H1 (cell line): Measurements from ENCODE around the gene TMEM225B. TPM values are rescaled to one million over a fixed set of nuclear protein-coding genes. Genes with fewer than 3 reads are reported as not detected.

Experiments
- ATF2 ChIP-seq: IDR thresholded peaks from 2 replicates; pipeline ENCODE4 v1.6.1; 2012; ENCODE audit warnings: low read length, inconsistent platforms
- BACH1 ChIP-seq: IDR thresholded peaks from 2 replicates; pipeline ENCODE4 v1.6.1; 2012; ENCODE audit warnings: low read length, improper control_type of control experiment
- BCL11A ChIP-seq, 2 experiments: IDR thresholded peaks; one replicate each; pipeline ENCODE4 v1.6.1; 2011; ENCODE audit warnings: low read depth in 2 of 2, low read length in 2 of 2, mild to moderate bottlenecking in 2 of 2
- BRCA1 ChIP-seq: IDR thresholded peaks from 2 replicates; pipeline ENCODE4 v1.6.1; 2012; ENCODE audit warnings: low read depth, low read length, improper control_type of control experiment
- CBX5 ChIP-seq: fragments of 300-800, 300-1000 bp; sonication (generic); IDR thresholded peaks from 2 replicates; pipeline ENCODE4 v1.7.1; 2016; ENCODE audit warnings: antibody characterized with exemption, low read length, low read depth
- GABPA ChIP-seq: IDR thresholded peaks from 2 replicates; pipeline ENCODE4 v1.6.1; 2011; ENCODE audit warnings: mild to moderate bottlenecking, low read length, moderate library complexity, borderline replicate concordance; ENCODE audit not compliant: insufficient read depth
- KDM4A ChIP-seq: IDR thresholded peaks from one replicate; pipeline ENCODE4 v1.7.1; 2012; ENCODE audit warnings: low read depth, mild to moderate bottlenecking, moderate library complexity, low read length, inconsistent platforms; ENCODE audit not compliant: severe bottlenecking
- KDM5A ChIP-seq: fragments of 200-600 bp; IDR thresholded peaks from 2 replicates; pipeline ENCODE4 v1.7.1; 2012; ENCODE audit warnings: mild to moderate bottlenecking, low read length, inconsistent platforms, mixed read lengths
- PHF8 ChIP-seq: fragments of 200-600 bp; sonication (generic); conservative IDR thresholded peaks from 2 replicates; pipeline ENCODE4 v1.7.1; 2012; ENCODE audit warnings: low read depth, mild to moderate bottlenecking, inconsistent platforms, low read length, moderate library complexity
- POLR2A ChIP-seq, 2 experiments: IDR thresholded peaks; 1 replicate in 1 of 2; 2 replicates in 1 of 2; pipeline ENCODE4 v1.6.1; 2011; ENCODE audit warnings: low read depth in 2 of 2, low read length in 2 of 2, mild to moderate bottlenecking in 2 of 2; ENCODE audit errors: control extremely low read depth in 1 of 2
- POLR2AphosphoS5 ChIP-seq: IDR thresholded peaks from 2 replicates; pipeline ENCODE4 v1.6.1; 2011; ENCODE audit warnings: low read depth, low read length
- RBBP5 ChIP-seq: IDR thresholded peaks from 2 replicates; pipeline ENCODE4 v1.7.1; 2012; ENCODE audit warnings: low read depth, mild to moderate bottlenecking, inconsistent platforms, low read length, moderate library complexity, borderline replicate concordance
- SIRT6 ChIP-seq: IDR thresholded peaks from one replicate; pipeline ENCODE4 v1.7.1; 2012; ENCODE audit warnings: low read length, inconsistent platforms
- SIX5 ChIP-seq: IDR thresholded peaks from 2 replicates; pipeline ENCODE4 v1.6.1; 2011; ENCODE audit warnings: mild to moderate bottlenecking, low read depth, low read length
- SP2 ChIP-seq: IDR thresholded peaks from 2 replicates; pipeline ENCODE4 v1.6.1; 2012; ENCODE audit warnings: mild to moderate bottlenecking, low read length, inconsistent platforms
- TAF1 ChIP-seq: IDR thresholded peaks from 2 replicates; pipeline ENCODE4 v1.6.1; 2011; ENCODE audit warnings: mild to moderate bottlenecking, low read depth, low read length
- TBP ChIP-seq: IDR thresholded peaks from 2 replicates; pipeline ENCODE4 v1.6.1; 2011; ENCODE audit warnings: low read depth, low read length, improper control_type of control experiment
- USF2 ChIP-seq: IDR thresholded peaks from 2 replicates; pipeline ENCODE4 v1.6.1; 2011; ENCODE audit warnings: low read length, improper control_type of control experiment
- ZNF274 ChIP-seq: IDR thresholded peaks from 2 replicates; pipeline ENCODE4 v1.7.0; 2012; ENCODE audit warnings: low read length, borderline replicate concordance; ENCODE audit errors: extremely low read depth
- polyA plus RNA-seq, 7 experiments: library from polyadenylated mRNA; depleted of rRNA in 3 of 7; stranded (reverse) in 5 of 7; unstranded in 2 of 7; fragments of >200 nt in 5 of 7; fragments of 200-250 nt in 2 of 7; gene quantifications; 1 replicate in 5 of 7; 2 replicates in 1 of 7; 4 replicates in 1 of 7; pipeline versions ENCODE4 v1.2.1 to v1.2.3, GENCODE V29; 2011 to 2013; ENCODE audit warnings: missing spikeins in 2 of 7, mixed read lengths in 2 of 7
- total RNA-seq: library from RNA; stranded (reverse); fragmentation: NEBNext Ultra II Directional; extraction: Animal tissue kit (Norgen Biotek cat#: 25700); gene quantifications from 2 replicates; pipeline ENCODE4 v1.2.1, GENCODE V29; 2021
- TF ChIP-seq, protein P1 (sequence below), 3 experiments: IDR thresholded peaks; 1 replicate in 2 of 3; 2 replicates in 1 of 3; pipeline versions ENCODE4 v1.5.1 to v1.6.1; 2011; ENCODE audit warnings: low read length in 3 of 3, mild to moderate bottlenecking in 3 of 3, inconsistent platforms in 2 of 3, low read depth in 1 of 3, moderate library complexity in 1 of 3; ENCODE audit not compliant: insufficient read depth in 1 of 3; ENCODE audit errors: control extremely low read depth in 1 of 3

TMEM225B gene
- total and polyA plus RNA-seq, 2 of the 8 experiments (the other 6 are each of a cell fraction or from before 2014, with no cell fraction given), result 0.68 TPM; not detected in 1

GRCh38 chr7:99551767-99552463 lies 46.2 kb upstream of the TMEM225B start, which contains the start of gene FAM200A (continued):
- TF ChIP-seq GABPA, result peak; percentile 97
- TF ChIP-seq KDM4A, result peak; percentile 63
- no peak for TF ChIP-seq BCL11A (IDR thresholded peaks at IDR 0.05; ENCODE audit: low read depth in 2 of 2, low read length in 2 of 2)
- peak; percentile 82 to 95 for TF ChIP-seq POLR2A (IDR thresholded peaks at IDR 0.05; ENCODE audit: control extremely low read depth in 1 of 2, low read depth in 2 of 2, low read length in 2 of 2)
- no peak for TF ChIP-seq CBX5
- peak; percentile 91 for TF ChIP-seq TAF1
- TF ChIP-seq TBP, result peak; percentile 80
- peak; percentile 92 for TF ChIP-seq PHF8
- no peak for TF ChIP-seq RBBP5
- TF ChIP-seq, protein P1, sequence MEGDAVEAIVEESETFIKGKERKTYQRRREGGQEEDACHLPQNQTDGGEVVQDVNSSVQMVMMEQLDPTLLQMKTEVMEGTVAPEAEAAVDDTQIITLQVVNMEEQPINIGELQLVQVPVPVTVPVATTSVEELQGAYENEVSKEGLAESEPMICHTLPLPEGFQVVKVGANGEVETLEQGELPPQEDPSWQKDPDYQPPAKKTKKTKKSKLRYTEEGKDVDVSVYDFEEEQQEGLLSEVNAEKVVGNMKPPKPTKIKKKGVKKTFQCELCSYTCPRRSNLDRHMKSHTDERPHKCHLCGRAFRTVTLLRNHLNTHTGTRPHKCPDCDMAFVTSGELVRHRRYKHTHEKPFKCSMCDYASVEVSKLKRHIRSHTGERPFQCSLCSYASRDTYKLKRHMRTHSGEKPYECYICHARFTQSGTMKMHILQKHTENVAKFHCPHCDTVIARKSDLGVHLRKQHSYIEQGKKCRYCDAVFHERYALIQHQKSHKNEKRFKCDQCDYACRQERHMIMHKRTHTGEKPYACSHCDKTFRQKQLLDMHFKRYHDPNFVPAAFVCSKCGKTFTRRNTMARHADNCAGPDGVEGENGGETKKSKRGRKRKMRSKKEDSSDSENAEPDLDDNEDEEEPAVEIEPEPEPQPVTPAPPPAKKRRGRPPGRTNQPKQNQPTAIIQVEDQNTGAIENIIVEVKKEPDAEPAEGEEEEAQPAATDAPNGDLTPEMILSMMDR (IDR thresholded peaks at IDR 0.05; ENCODE audit: control extremely low read depth in 1 of 3, insufficient read depth in 1 of 3, low read depth in 1 of 3, low read length in 3 of 3), result no peak
- no peak for TF ChIP-seq BACH1
- TF ChIP-seq SIRT6, result no peak
- TF ChIP-seq BRCA1, result no peak
- TF ChIP-seq SP2, result peak; percentile 97
- no peak for TF ChIP-seq KDM5A
- no peak for TF ChIP-seq USF2
- peak; percentile 80 for TF ChIP-seq POLR2AphosphoS5
- TF ChIP-seq ATF2, result no peak
- TF ChIP-seq SIX5, result no peak
- TF ChIP-seq ZNF274, result no peak
